Panc1 (cell line): ENCODE data around the gene TMCO4.
"Not testable (repeated sequence)": the region's sequence is repeated elsewhere in the genome, so short reads cannot be mapped to it uniquely, and the experiment has no call there.

ENCODE experiments used
- CTCF ChIP-seq: fragments of 450-650 bp; IDR thresholded peaks from 2 replicates; pipeline ENCODE4 v1.5.1; 2017; ENCODE audit warnings: mild to moderate bottlenecking
- POLR2AphosphoS5 ChIP-seq: IDR thresholded peaks from 2 replicates; pipeline ENCODE4 v1.6.1; 2012; ENCODE audit warnings: mild to moderate bottlenecking, low read depth, low read length, moderate library complexity
- REST ChIP-seq, 2 experiments: IDR thresholded peaks; 2 replicates each; pipeline ENCODE4 v1.6.1; 2011 to 2012; ENCODE audit warnings: low read depth in 2 of 2, control low read depth in 1 of 2, low read length in 1 of 2, mild to moderate bottlenecking in 1 of 2, moderate library complexity in 1 of 2; ENCODE audit not compliant: insufficient read depth in 1 of 2
- SIN3A ChIP-seq: IDR thresholded peaks from 2 replicates; pipeline ENCODE4 v1.6.1; 2012; ENCODE audit warnings: low read depth, mild to moderate bottlenecking, low read length, moderate library complexity, borderline replicate concordance; ENCODE audit not compliant: insufficient read depth
- TCF7L2 ChIP-seq: IDR thresholded peaks from 2 replicates; pipeline ENCODE4 v1.6.1; 2011; ENCODE audit warnings: mild to moderate bottlenecking, low read depth, low read length, inconsistent platforms

DNA sequence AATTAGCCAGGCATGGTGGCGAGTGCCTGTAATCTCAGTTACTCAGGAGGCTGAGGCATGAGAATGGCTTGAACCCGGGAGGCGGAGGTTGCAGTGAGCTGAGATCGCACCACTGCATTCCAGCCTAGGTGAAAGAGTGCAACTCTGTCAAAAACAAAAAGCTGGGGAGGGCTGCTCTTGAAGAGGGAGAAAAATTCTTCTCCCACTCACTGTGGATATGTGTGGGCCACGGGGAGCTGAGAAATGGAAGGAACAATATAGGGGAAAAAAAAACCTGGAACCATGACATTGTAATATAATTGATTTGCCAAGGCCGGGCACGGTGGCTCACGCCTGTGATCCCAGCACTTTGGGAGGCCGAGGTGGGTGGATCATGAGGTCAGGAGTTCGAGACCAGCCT is 163.0 kb downstream of the TMCO4 start:
- TF ChIP-seq CTCF; POLR2AphosphoS5; SIN3A; REST (IDR thresholded peaks at IDR 0.05; ENCODE audit: insufficient read depth in 1 of 2, low read depth in 2 of 2, low read length in 1 of 2); TCF7L2: not testable (repeated sequence)
